ENCODE measurements around the gene PCDH15.

The PCDH15 gene

DNA sequence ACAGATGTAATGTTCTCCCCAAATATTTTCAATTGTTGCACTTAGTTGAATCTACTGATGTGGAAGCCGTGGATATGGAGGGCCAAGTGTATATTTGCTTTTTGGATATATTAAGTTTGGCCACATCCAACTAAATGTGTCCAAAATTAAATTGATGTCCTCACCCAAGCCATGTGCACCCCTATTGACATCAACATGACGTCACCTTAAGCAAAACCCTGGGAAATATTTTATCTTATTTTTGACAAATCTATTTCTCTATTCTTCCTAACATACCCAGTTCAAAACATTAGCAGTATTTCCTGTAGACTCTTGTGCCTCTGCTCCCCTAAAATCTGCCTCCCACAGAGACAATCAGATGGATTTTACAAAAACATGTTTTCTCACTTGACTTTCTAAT lies 652.5 kb downstream of the PCDH15 start:
- peaks cover 8% of the 10 kb centered on the region for H3K9me3 Mint-ChIP-seq
- H3K4me3 Mint-ChIP-seq: no peak overlapping the region
- H3K4me1 Mint-ChIP-seq: no peaks in the 10 kb centered on the region
- DNase-seq (ENCODE audit: low spot score in 2 of 2) (no peak), ATAC-seq (ENCODE audit: low read depth) (no peak)
- no peaks in the 10 kb centered on the region for H3K36me3 Mint-ChIP-seq
- H3K27ac Mint-ChIP-seq: no peak overlapping the region
- H3K27me3 Mint-ChIP-seq: no peaks in the 10 kb centered on the region

DNA sequence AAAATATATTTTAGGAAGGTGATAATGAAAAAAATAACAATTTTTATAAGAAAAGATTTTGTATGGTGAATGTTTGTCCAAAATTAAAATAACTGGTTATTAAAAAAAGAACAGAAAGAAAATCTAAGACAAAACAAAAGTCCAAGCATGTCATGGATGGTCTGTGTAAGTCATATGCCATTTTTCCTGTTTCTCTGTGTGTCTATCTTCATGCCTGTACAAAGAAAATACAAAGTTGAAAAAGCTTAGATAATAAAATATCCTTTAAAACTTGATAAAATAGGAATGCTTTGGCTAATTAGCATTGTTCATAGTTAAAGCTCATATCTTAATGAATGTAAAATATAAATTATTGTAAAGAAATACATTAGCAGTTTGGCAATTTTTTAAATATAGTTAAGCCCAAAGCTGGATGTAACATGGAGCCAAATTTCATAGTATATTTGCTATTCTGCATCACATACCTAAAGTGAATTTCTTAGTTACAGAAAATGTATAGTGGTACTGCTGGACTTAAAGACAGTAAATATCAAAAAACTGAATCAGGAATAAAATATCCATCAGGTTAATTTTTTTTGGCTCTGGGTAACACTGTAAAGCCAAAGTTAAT lies 661.1 kb downstream of the PCDH15 start:
- H3K27me3 Mint-ChIP-seq: no peaks in the 10 kb centered on the region
- no peaks in the 10 kb centered on the region for H3K36me3 Mint-ChIP-seq
- no peak overlapping the region for H3K27ac Mint-ChIP-seq
- H3K4me1 Mint-ChIP-seq: no peaks in the 10 kb centered on the region
- ATAC-seq (ENCODE audit: low read depth) (no peak), DNase-seq (ENCODE audit: low spot score in 2 of 2) (no peak)
- no peak overlapping the region for H3K4me3 Mint-ChIP-seq
- H3K9me3 Mint-ChIP-seq: peaks cover 5% of the 10 kb centered on the region

DNA sequence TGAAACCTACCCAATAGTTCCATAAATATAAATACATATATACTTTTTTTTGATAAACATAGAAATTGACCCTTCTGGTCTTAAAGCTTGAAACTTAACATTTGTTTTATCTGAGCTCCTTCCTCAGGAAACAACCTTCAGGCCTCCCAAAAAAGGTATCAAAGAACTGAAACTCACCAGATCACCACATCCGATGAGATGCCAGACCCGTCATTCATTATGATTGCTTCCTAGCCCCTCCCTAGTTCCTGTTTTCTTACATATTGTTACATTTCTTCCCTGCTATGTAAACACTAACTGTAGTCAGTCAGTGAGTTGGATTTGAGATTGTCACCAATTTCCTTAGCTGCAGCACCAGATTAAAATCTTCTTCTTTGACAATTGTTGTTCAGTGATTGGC lies 663.6 kb downstream of the PCDH15 start:
- ATAC-seq (ENCODE audit: low read depth) (no peak), DNase-seq (ENCODE audit: low spot score in 2 of 2) (no peak)
- H3K27ac Mint-ChIP-seq: no peak overlapping the region
- H3K27me3 Mint-ChIP-seq: no peaks in the 10 kb centered on the region
- H3K36me3 Mint-ChIP-seq: no peaks in the 10 kb centered on the region
- no peak overlapping the region for H3K4me3 Mint-ChIP-seq
- peaks cover 5% of the 10 kb centered on the region for H3K9me3 Mint-ChIP-seq
- no peaks in the 10 kb centered on the region for H3K4me1 Mint-ChIP-seq

DNA sequence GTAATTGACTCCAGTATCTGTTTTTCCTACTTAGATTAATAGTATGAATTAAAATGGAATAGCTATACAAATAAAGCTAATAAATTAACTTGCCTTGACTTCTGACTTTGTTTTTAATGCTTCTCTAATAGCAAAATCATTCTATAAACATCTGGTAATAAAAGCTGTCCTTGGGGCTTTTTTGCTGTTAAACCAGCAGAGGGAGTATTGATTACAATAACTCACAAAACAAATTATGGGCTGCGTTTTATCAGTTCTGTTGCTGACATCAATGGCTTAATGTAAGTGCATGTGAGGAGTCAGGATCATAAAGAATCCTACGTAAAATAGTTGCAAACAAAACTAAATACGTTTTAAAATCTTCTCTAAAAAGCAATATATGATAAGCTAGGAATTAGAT lies 667.8 kb downstream of the PCDH15 start:
- Mint-ChIP-seq H3K4me1 (no peaks in the 10 kb centered on the region), H3K9me3 (peaks cover 1% of the 10 kb centered on the region), H3K27ac (no peak overlapping the region), H3K4me3 (no peak overlapping the region), H3K27me3 (no peaks in the 10 kb centered on the region), H3K36me3 (no peaks in the 10 kb centered on the region)
- no peak for DNase-seq (ENCODE audit: low spot score in 2 of 2)
- no peak for ATAC-seq (ENCODE audit: low read depth)

DNA sequence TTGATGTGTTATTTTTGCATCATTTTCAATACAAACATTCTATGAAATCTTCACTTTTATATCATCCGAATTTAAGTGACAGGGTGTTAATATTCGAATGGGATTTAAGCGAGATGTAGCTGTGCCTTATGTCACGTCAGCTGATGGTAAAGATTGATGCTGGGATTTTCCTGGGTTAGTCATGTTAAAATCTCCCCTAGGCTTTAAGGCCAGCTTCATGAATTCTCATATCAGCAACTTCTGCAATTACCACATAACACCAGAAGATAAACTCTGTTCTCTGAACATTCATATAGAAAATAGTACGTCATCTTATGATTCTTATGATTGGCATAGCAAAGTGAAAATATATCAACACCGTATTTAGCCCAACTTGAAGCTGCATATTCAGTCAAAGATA lies 669.2 kb downstream of the PCDH15 start:
- Mint-ChIP-seq H3K4me3 (no peak overlapping the region), H3K36me3 (no peaks in the 10 kb centered on the region), H3K9me3 (peaks cover under 1% of the 10 kb centered on the region), H3K27me3 (no peaks in the 10 kb centered on the region), H3K4me1 (no peaks in the 10 kb centered on the region), H3K27ac (no peak overlapping the region)
- DNase-seq (ENCODE audit: low spot score in 2 of 2) (no peak), ATAC-seq (ENCODE audit: low read depth) (no peak)

DNA sequence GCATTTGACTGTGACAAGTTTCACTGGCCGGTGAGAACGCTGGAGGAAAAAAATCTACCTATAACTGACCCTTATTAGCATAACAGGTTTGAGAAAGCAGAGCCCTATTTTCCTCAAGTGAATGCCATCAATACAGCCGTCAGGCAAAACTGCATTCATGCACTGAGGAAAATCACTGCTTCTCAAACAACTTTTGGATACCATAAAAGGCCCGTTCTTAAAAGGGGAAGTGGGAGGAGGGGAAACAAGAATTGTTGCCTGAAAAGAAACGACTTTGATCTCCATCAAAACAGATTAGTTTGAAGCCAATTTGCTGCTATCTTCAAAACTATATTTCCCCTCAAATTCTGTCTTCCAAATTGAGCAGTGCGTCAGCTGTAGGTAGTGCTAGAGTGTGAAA lies 670.6 kb downstream of the PCDH15 start:
- no peak overlapping the region for H3K27ac Mint-ChIP-seq
- no peak overlapping the region for H3K4me3 Mint-ChIP-seq
- H3K4me1 Mint-ChIP-seq: no peaks in the 10 kb centered on the region
- no peaks in the 10 kb centered on the region for H3K36me3 Mint-ChIP-seq
- ATAC-seq (ENCODE audit: low read depth): no peak
- DNase-seq (ENCODE audit: low spot score in 2 of 2): no peak
- no peaks in the 10 kb centered on the region for H3K27me3 Mint-ChIP-seq
- H3K9me3 Mint-ChIP-seq: peaks cover 3% of the 10 kb centered on the region

DNA sequence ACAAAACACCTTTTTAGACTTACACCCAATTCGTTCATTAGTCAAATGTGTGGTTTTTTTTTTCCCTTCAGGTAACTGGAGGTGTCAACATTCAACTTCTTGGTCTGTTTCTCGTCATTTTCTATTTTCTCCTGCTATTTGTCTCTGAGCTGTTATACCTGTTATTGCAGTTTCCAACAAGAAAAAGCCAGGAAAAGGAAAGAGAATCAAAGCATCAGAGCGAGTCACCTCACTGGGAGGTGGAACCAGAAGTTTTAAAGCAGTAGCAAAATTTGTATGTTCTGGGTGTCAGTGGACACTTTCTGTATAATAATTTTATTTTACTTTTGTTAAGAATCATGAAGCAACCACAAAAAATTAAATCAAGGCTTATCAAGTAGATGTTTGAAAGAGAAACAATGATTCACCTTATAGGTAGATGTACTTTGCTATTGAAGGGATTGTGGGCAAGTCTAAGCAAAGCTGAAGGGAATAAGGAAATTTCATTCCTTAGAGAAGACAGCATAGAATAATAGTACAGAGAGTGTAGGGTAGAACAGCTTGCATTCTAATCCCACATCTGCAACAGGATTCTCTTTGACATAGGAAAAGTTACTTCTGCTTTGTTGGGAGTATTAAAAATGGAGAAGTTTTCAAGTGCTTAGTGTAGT lies 675.8 kb downstream of the PCDH15 start:
- Mint-ChIP-seq H3K4me3 (no peak overlapping the region), H3K9me3 (peaks cover 13% of the 10 kb centered on the region), H3K36me3 (no peaks in the 10 kb centered on the region), H3K4me1 (no peaks in the 10 kb centered on the region), H3K27ac (no peak overlapping the region), H3K27me3 (no peaks in the 10 kb centered on the region)
- ATAC-seq (ENCODE audit: low read depth) (no peak), DNase-seq (ENCODE audit: low spot score in 2 of 2) (no peak)

DNA sequence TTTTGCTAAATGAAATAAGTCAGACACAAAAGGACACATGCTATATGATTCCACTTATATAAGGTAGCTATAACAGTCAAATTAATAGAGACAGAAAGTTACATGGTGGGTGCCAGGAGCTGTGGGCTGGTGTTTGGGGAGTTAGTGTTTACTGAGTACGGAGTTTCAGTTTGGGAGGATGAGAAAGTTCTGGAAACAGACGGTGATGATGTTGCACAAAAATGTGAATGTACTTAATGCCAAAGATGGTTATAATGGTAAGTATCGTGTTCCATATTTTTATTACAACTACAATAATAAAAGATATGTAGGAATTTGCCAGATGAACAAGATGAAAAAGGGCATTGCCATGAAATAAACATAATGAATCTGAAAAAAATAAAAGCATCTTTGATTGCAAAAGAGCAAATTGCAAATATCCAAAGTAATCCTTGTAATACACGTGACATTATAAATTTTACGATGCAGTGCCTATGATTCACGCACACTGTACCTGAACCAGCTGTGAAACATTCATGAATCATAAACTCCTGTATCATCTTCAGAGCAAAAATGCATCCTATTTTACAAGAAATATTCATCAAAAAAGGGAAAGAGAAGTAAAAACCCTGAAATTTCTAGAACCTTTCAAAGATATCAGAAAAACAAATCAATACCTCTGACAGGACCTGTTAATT lies 676.7 kb downstream of the PCDH15 start:
- no peaks in the 10 kb centered on the region for H3K27me3 Mint-ChIP-seq
- no peaks in the 10 kb centered on the region for H3K36me3 Mint-ChIP-seq
- DNase-seq (ENCODE audit: low spot score in 2 of 2) (no peak), ATAC-seq (ENCODE audit: low read depth) (no peak)
- H3K4me3 Mint-ChIP-seq: no peak overlapping the region
- peaks cover 13% of the 10 kb centered on the region for H3K9me3 Mint-ChIP-seq
- H3K27ac Mint-ChIP-seq: no peak overlapping the region
- H3K4me1 Mint-ChIP-seq: no peaks in the 10 kb centered on the region

DNA sequence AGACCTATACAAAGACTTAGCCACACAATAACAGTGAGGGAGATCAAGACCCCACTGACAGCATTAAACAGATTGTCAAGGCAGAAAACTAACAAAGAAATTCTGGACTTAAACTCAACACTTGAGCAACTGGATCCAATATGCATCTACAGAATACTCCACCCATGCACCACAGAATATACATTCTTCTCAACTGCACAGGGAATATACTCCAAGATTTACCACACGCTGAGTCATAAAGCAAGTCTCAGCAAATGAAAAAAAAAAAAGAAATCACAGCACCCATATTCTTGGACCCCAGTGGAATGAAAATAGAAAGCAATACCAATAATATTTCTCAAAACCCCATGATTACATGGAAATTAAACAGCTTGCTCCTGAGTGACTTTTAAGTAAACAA lies 680.2 kb downstream of the PCDH15 start:
- Mint-ChIP-seq H3K27me3 (no peaks in the 10 kb centered on the region), H3K4me1 (no peaks in the 10 kb centered on the region), H3K27ac (no peak overlapping the region), H3K36me3 (no peaks in the 10 kb centered on the region), H3K9me3 (peaks cover 10% of the 10 kb centered on the region), H3K4me3 (no peak overlapping the region)
- ATAC-seq (ENCODE audit: low read depth) (no peak), DNase-seq (ENCODE audit: low spot score in 2 of 2) (no peak)

DNA sequence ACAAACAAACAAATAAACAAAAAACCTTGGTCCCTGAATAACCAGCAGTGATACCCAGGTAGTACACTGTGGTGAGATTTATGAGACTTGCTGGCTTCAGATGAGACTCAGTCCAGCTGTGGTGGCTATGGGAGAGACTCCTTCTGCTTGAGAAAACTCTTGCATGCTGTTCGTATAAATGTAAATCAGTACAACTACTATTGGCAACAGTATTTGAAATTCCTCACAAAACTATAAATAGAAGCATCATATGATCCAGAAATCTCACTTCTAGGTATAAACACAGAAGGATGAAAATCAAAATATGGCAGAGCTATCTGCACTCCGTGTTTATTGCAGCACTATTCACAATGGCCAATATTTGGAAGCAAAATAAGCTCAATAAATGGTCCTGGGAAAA lies 692.1 kb downstream of the PCDH15 start:
- H3K27me3 Mint-ChIP-seq: no peaks in the 10 kb centered on the region
- ATAC-seq (ENCODE audit: low read depth) (no peak), DNase-seq (ENCODE audit: low spot score in 2 of 2) (no peak)
- H3K27ac Mint-ChIP-seq: no peak overlapping the region
- H3K4me3 Mint-ChIP-seq: no peak overlapping the region
- H3K9me3 Mint-ChIP-seq: peaks cover 3% of the 10 kb centered on the region
- no peaks in the 10 kb centered on the region for H3K36me3 Mint-ChIP-seq
- no peaks in the 10 kb centered on the region for H3K4me1 Mint-ChIP-seq

DNA sequence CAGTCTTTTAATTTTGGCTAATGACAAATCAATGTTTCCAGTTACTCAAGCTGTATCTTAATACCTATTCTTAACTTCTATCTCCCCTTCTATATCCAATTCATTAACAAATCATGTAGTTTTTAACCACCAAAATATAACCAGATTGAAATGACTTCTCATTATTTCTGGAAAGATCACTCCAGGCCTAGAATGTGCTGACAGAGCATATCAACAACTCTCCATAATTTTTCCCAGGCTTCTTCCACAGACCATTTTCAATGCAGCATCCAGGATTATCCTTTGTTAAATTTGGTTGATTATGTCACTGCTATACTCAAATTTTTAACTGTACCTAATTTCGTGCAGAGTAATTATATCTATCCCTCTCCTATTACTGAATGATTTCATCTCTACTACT lies 704.1 kb downstream of the PCDH15 start:
- ATAC-seq (ENCODE audit: low read depth) (no peak), DNase-seq (ENCODE audit: low spot score in 2 of 2) (no peak)
- no peaks in the 10 kb centered on the region for H3K27me3 Mint-ChIP-seq
- H3K4me1 Mint-ChIP-seq: no peaks in the 10 kb centered on the region
- no peak overlapping the region for H3K27ac Mint-ChIP-seq
- no peaks in the 10 kb centered on the region for H3K36me3 Mint-ChIP-seq
- H3K4me3 Mint-ChIP-seq: no peak overlapping the region
- H3K9me3 Mint-ChIP-seq: peaks cover 1% of the 10 kb centered on the region

DNA sequence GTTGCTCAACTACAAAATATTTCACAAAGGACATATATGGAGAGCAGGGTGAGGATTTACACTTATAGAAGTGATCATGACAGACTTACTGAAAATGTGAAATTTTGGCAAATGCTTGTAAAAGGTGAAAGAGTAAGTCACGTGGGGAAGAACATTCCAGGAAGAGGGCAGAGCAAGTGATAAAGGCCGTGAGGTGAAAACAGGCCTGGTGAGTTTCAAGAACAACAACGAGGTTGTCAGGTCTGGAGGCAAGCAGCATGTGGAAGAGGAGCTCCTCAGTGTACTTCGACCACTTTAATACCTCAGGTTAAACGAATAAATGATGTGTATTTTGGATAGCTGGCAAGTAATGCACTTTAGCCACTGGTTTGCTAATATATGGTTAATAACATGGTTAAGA lies 706.7 kb downstream of the PCDH15 start:
- Mint-ChIP-seq H3K36me3 (no peaks in the 10 kb centered on the region), H3K4me1 (no peaks in the 10 kb centered on the region), H3K9me3 (peaks cover 1% of the 10 kb centered on the region), H3K27me3 (no peaks in the 10 kb centered on the region), H3K27ac (no peak overlapping the region), H3K4me3 (no peak overlapping the region)
- DNase-seq (ENCODE audit: low spot score in 2 of 2) (no peak), ATAC-seq (ENCODE audit: low read depth) (no peak)

DNA sequence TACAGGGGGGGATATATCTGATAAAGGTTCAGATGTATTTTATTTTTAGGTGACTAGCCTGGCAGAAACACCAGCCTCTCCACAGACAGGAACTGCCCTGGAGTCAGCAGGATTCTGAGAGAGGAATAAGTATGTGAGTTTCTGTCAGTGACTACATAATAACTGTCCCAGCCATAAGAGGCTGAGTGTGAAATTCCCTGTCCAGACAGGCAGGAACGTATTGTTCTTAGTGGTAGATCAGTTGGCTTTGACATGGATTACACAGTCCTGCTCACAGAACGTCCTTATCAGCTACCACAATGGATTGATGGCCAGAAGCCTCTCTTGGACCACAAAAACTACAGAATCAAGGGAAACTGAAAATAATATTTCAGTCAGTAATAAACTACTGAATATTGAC lies 709.8 kb downstream of the PCDH15 start:
- ATAC-seq (ENCODE audit: low read depth): no peak
- no peak overlapping the region for H3K27ac Mint-ChIP-seq
- H3K27me3 Mint-ChIP-seq: no peaks in the 10 kb centered on the region
- H3K9me3 Mint-ChIP-seq: peaks cover 5% of the 10 kb centered on the region
- no peak for DNase-seq (ENCODE audit: low spot score in 2 of 2)
- no peaks in the 10 kb centered on the region for H3K4me1 Mint-ChIP-seq
- H3K4me3 Mint-ChIP-seq: no peak overlapping the region
- H3K36me3 Mint-ChIP-seq: no peaks in the 10 kb centered on the region

DNA sequence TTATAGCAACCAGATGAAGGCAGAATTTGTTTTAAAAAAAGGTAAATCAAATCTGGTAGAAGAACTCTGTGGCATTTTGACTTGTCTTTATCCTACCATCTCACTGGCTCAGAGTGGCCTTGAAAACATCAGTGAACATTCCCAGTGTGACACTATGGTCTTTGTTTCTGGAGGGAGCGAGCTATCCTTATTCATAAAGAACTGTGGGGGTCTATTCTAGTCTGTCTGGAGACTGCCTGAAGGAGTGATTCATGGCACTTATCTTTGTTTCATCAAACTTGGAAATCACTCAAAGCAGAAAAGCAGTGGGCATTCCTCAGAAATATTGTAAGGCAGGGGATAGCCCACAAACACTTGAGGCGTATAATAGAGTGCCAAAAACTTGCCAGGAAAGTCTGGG lies 719.1 kb downstream of the PCDH15 start:
- H3K27ac Mint-ChIP-seq: no peak overlapping the region
- H3K4me3 Mint-ChIP-seq: no peak overlapping the region
- H3K36me3 Mint-ChIP-seq: no peaks in the 10 kb centered on the region
- H3K9me3 Mint-ChIP-seq: no peaks in the 10 kb centered on the region
- H3K4me1 Mint-ChIP-seq: no peaks in the 10 kb centered on the region
- ATAC-seq (ENCODE audit: low read depth) (no peak), DNase-seq (ENCODE audit: low spot score in 2 of 2) (no peak)
- H3K27me3 Mint-ChIP-seq: no peaks in the 10 kb centered on the region

DNA sequence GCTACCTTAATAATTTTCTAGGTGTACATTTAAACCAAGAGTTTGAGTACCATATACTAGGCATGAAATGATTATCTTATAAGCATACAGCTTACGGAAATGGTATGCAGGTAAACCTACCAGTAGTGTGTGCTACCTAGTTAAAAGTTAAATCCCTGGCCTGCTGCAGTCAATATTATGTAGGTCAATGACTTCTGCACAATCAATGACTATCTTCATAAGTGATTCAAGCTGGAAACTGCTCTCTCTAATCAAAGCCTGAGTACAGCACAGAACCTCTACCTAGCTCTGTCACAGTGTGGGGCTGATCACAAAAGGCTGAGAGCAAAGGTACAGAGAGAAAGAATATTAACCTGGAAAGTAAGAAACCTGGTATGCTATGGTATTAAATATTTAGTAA lies 733.7 kb downstream of the PCDH15 start:
- H3K9me3 Mint-ChIP-seq: no peaks in the 10 kb centered on the region
- H3K4me1 Mint-ChIP-seq: no peaks in the 10 kb centered on the region
- H3K4me3 Mint-ChIP-seq: no peak overlapping the region
- no peaks in the 10 kb centered on the region for H3K36me3 Mint-ChIP-seq
- no peaks in the 10 kb centered on the region for H3K27me3 Mint-ChIP-seq
- DNase-seq (ENCODE audit: low spot score in 2 of 2) (no peak), ATAC-seq (ENCODE audit: low read depth) (no peak)
- H3K27ac Mint-ChIP-seq: no peak overlapping the region

All from memory B cell (primary cell).